DMS153 treated with DMSO at 0.1 percent for 48 hours (cell line): Measurements from ENCODE around the gene C11orf71.

Experiments
- DNase-seq: peaks from one replicate; lab custom pipeline; 2025; ENCODE audit not compliant: unreplicated experiment; lab: John Stamatoyannopoulos, UW

C11orf71 gene

GRCh38 chr11:114399490-114400215 lies 658 bp downstream of the C11orf71 start:
- DNase-seq, result peak; percentile 67

GRCh38 chr11:114398303-114398920 lies 1.9 kb downstream of the C11orf71 start:
- no peak for DNase-seq

GRCh38 chr11:114397349-114397982 lies 2.8 kb downstream of the C11orf71 start:
- DNase-seq, result no peak

GRCh38 chr11:114396916-114397315 lies 3.4 kb downstream of the C11orf71 start:
- no peak for DNase-seq

DNA sequence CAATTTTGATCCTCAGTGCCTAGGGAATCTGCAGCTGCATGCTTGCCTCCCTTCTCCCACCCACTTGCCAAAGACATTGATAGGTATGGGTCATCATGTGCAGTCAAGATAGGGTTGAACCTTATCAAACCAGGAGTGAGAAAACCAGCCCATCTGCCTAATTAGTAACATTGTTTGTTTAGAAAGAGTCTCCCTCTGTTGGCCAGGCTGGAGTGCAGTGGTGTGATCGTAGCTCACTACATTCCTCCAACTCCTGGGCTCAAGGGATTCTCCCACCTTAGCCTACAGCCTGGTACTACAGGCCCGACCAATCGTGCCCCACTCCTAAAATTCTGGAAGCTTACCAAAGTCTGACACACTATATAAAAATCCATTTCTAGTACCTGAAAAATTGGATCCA lies 4.6 kb downstream of the C11orf71 start:
- DNase-seq, result no peak

DNA sequence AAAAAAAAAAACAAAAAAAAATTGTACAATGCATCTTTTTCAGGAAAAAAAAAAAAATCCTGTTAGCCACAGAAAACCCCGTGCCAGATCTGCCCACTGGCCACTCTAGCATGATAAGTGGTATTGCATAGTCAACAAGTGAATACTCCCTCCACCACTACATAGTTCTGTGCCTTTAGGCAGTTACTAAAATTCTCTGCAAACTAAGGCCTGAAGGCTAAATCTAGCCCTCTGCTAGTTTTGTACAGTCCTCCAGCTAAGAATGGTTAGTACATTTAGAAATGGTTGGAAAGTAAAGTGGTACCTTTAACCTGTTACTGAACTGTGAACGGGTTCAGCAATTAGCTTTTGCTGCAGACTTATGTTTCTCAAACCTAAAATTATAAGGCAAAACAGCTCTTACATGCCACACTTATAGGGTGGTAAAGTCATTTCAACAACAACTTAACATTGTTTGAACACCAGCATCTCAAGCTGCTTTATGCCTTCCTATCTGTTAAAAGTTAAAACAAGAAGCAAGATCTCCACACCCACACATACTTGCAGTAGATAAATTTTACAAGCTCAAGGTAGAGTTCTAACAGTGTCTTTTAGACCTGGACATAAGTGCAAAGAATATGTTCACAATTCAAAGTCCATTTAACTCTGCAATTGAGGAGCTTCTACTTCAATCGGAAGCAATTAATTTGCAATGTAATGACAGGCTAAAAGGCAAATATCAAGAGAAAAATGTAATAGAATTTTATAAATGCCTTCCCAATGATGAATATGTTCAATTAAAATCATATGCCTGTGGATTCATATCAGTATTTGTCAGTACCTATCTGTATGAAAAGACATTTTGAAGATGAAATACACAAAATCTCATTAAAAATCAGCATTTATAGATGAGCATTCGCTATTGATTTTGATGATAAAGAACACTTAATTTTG lies 7.3 kb downstream of the C11orf71 start:
- DNase-seq, result no peak

DNA sequence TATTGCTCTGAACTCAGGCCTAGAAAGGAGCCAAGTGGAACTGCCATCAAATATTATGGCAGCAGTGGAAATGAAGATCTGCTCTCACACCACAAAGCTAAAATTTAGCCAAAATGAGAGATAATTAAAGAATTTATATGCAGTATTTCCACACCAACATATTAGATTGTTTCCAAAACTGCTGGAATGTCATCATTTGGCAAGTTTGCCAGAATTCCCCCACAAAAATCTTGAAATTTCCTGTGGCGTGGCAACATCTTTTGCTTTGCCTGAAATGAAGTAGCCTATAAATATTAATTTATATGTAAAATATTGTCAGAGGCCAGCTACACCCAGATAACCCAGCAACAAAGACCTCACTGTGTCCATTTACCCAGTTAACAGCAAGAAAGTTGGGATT lies 13.8 kb downstream of the C11orf71 start:
- no peak for DNase-seq

DNA sequence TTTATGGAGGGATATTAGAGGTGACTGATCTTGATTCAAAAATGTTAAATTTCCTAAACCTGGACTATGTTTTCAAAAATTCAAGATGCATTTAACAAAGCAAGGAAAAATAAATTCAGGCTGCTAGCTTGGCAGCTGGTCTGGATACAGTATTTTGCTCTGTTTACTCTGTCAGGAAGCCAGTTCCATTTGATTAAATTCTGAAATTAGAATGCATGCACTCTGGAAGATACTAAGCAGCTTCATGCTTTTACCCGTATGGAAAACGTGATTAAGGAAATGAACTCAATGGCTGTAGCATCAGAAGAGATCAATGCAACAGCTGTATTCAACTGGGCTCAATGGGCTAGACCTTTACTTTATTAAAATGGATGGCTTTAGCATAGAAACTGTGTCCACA lies 14.2 kb downstream of the C11orf71 start:
- DNase-seq, result no peak

GRCh38 chr11:114384487-114384886 lies 15.8 kb downstream of the C11orf71 start:
- no peak for DNase-seq

DNA sequence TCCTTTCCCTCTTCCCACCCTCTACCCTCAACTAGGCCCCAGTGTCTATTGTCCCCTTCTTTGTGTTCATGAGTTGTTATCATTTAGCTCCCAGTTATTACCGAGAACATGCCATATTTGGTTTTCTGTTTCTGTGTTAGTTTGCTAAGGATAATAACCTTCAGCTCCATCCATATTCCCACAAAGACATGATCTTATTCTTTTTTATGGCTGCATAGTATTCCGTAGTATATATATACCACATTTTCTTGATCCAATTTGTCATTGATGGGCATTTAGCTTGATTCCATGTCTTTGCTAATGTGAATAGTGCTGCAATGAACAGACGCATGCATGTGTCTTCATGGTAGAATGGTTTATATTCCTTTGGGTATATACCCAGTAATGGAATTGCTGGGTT lies 17.8 kb downstream of the C11orf71 start:
- DNase-seq, result no peak

DNA sequence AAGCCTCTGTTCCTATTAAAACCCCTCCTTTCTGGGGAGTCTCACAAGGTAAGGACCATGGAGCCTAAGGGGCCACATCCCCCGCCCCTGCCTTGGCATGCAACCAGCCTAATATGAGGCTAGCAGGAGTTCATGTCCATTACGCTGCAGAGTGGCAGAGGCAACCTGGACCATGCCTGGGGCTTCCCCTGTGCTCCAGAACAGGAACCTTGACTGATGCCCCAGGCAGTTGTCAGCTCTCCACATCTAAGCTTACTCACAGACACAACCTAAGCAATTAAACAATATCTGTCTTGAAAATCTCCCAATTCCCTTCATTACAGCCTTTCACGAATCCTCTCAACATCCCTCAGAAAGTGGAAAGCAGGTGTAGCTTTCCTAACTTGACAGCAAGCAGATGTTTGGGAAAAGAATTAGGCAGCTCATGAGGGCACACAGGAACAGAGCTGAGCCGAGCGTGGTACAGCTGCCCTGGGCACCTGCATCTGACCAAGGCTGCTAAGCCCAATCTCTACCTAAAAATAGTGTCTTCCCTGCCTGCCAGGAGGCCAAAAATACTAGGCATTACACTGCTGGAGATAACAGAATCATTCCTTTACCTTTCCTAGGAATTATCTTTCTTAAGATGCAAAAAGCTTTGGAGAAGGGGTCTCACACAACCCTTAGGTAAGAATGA lies 20.8 kb downstream of the C11orf71 start:
- DNase-seq, result no peak

- no peak for DNase-seq
Measured at GRCh38 chr11:114377612-114378267, 22.6 kb downstream of the C11orf71 start.

- DNase-seq, result no peak
Measured at GRCh38 chr11:114375052-114375451, 25.3 kb downstream of the C11orf71 start.

- DNase-seq, result no peak
Measured at GRCh38 chr11:114368918-114369680, 31.2 kb downstream of the C11orf71 start.

DNA sequence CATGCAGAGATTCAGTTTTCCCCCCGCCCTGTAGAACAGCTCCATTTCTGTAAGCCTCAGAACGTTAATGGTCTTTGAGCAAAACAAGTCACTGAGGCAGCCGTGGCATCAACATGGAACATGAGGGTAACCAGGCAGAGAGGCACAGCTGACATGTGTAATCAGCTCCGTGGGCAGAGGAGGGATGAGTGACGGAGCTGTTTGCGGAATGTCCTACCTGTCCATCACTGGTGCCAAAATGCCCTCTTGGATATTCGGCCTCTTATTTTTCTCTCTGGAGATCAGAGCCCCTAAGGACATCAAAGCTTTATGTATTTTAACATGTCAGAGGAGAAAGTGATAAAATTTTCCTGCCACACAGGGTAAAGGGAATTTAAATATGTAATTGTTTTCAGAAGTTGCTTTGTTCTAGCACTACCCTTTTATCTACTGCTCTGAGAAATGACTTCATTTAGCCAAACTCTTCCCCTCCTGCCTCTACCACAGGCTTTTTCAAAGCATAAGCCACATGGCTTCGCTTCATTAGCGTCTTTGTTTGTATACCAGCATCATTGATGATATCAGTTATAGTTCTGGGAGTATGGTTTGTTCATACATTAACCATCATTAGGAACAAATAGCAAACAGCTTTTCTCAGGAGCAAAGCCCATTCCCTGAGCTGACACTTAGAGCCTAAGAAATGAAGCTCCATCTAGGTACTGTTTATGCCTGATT lies 32.9 kb downstream of the C11orf71 start:
- DNase-seq, result no peak

DNA sequence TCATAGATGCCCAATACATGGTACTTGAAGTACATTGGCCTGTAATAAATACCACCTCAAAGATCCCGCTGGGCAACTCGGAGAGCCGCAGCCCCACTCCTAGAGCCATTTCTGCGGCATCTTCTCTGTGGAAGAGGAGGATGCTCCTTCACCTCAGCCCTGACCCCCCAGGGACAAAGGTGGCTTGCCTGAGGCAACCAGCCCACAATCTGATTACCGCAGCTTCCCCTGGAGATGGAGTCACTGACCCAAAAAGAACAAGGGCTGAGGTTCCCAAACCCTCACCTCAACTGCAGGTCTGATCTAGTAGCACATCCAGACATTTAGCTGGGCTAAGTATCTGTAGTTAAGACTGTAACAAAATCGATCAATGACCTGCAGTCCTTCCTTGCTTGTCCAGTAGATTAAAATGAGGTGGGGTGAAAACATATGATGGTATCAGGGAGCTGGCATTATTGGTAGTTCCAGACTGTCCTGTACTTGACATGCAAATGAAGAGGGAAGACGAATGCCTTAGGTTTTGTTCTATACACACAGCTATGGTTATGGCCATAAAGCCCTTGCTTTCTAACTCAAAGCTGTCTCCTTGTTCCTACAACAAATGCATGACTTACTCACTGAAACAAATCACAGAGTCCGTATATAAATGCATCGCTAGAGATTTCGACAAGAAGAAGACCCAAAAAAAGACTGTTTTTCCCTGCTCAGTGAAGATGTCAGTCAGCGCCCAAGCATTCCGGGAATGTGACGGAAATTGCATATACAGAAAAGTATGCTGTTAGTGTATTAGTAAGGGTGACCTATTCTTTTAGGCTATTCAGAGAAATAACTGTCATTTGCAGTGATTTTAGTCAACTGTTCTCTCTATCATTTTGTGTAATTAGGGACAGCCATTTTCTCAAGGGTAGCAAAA lies 33.7 kb downstream of the C11orf71 start:
- no peak for DNase-seq

- no peak for DNase-seq
Measured at GRCh38 chr11:114362958-114363357, 37.4 kb downstream of the C11orf71 start.

GRCh38 chr11:114362326-114362725 lies 38.0 kb downstream of the C11orf71 start:
- DNase-seq, result no peak
